ENCODE data around the gene C16orf74. TPM values are rescaled to one million over a fixed set of nuclear protein-coding genes. Genes with fewer than 3 reads are reported as not detected.

The C16orf74 gene
- total RNA-seq, 1 donor from 2014 or later, result 11.6 TPM

DNA sequence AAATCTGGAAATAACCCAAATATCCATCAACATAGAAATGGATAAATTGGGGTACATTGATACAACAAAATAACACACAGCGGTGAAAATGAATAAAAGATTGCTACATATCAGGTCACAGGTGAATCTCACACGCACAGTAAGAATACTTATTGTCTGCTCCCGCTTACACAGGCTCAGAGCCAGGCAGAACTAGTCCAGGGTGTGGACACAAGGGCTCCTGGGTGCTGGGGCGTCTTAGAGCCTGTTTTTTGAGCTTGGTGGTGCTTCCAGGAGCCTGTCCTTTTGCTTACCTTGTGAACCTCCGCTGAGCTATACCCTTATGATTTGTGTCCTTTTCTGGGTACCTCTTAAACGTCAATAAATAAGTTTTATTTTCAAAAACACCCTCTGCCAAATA, 19.8 kb upstream of the C16orf74 start:
- no peak for DNase-seq (ENCODE audit: low read depth)
- no peaks in the 10 kb centered on the region for H3K27me3 ChIP-seq (ENCODE audit: control insufficient read depth, insufficient read depth, low read length)
- TF ChIP-seq, protein P1, sequence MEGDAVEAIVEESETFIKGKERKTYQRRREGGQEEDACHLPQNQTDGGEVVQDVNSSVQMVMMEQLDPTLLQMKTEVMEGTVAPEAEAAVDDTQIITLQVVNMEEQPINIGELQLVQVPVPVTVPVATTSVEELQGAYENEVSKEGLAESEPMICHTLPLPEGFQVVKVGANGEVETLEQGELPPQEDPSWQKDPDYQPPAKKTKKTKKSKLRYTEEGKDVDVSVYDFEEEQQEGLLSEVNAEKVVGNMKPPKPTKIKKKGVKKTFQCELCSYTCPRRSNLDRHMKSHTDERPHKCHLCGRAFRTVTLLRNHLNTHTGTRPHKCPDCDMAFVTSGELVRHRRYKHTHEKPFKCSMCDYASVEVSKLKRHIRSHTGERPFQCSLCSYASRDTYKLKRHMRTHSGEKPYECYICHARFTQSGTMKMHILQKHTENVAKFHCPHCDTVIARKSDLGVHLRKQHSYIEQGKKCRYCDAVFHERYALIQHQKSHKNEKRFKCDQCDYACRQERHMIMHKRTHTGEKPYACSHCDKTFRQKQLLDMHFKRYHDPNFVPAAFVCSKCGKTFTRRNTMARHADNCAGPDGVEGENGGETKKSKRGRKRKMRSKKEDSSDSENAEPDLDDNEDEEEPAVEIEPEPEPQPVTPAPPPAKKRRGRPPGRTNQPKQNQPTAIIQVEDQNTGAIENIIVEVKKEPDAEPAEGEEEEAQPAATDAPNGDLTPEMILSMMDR (IDR thresholded peaks at IDR 0.05; ENCODE audit: insufficient read depth, low read length, poor library complexity, severe bottlenecking), result no peak
- no peaks in the 10 kb centered on the region for H3K36me3 ChIP-seq (ENCODE audit: control insufficient read depth, insufficient read depth, low read length)
- H3K4me3 ChIP-seq (ENCODE audit: low read depth, low read length), result no peak overlapping the region

DNA sequence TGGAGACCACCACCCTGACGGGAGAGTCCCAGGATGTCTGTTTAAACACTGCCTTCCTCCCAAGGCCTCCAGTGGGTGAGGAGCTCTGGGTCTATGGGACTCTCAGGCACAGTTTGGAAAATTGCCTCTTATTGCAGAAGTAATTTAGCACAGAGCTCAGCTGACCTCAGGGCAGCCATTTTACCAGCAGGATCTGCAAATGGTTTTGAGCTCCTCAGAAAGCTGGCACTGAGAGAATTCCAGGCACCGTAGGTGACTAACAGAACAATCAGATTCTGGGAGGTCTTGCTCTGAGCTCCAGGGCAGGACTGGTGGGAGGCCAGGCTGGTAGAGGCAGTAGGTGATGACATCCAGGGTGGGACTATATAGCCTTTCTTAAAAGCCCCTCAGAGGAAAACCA, 17.3 kb upstream of the C16orf74 start:
- no peak for DNase-seq (ENCODE audit: low read depth)
- TF ChIP-seq, protein P1 (IDR thresholded peaks at IDR 0.05; ENCODE audit: insufficient read depth, low read length, poor library complexity, severe bottlenecking), result no peak
- Histone ChIP-seq H3K36me3 (ENCODE audit: control insufficient read depth, insufficient read depth, low read length) (no peaks in the 10 kb centered on the region), H3K27me3 (ENCODE audit: control insufficient read depth, insufficient read depth, low read length) (no peaks in the 10 kb centered on the region), H3K4me3 (ENCODE audit: low read depth, low read length) (no peak overlapping the region)

DNA sequence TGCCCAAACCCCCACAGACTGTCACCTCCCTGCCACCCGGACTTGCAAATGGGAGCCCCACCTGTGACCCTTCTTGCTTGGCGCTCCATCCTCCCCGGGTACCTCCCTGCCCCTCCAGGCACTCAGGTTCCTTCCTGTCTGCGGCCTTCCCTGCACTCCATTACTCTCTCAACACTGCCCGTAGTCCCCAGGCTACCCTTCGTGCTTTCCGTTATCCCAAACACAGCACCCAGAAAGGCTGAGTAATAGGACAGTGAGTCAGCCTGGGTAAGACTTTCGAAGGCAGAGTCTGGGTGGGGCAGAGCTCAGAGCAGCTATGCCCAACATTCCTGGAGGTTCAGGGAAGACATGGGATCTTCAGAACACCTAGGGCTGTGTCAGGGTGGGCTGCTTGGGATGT, 16.6 kb upstream of the C16orf74 start:
- Histone ChIP-seq H3K36me3 (ENCODE audit: control insufficient read depth, insufficient read depth, low read length) (no peaks in the 10 kb centered on the region), H3K27me3 (ENCODE audit: control insufficient read depth, insufficient read depth, low read length) (no peaks in the 10 kb centered on the region), H3K4me3 (ENCODE audit: low read depth, low read length) (no peak overlapping the region)
- peak; percentile 77 for DNase-seq (ENCODE audit: low read depth)
- TF ChIP-seq, protein P1 (IDR thresholded peaks at IDR 0.05; ENCODE audit: insufficient read depth, low read length, poor library complexity, severe bottlenecking), result no peak

DNA sequence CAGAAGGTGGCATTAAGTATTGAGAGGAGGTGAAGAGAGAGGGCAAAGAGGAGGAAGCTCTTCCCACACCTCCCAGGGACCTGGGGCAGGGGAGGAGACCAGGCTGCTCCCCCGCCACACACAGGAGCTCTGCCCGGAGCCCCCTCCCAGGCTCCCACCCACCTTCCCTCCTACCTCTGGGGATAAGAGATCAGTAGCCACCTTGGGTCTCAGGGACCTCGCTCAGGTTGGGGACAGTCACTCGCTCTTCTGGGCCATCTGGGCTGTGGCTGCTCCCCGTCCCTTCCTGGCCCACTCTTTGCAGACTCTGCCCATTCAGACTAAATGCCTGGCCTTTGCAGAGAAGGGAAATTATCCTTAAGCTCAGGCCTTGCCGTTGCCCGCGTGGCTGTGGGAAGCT, 14.9 kb upstream of the C16orf74 start:
- H3K36me3 ChIP-seq (ENCODE audit: control insufficient read depth, insufficient read depth, low read length), result no peaks in the 10 kb centered on the region
- no peak overlapping the region for H3K4me3 ChIP-seq (ENCODE audit: low read depth, low read length)
- TF ChIP-seq, protein P1 (IDR thresholded peaks at IDR 0.05; ENCODE audit: insufficient read depth, low read length, poor library complexity, severe bottlenecking), result no peak
- no peak for DNase-seq (ENCODE audit: low read depth)
- peaks cover 4% of the 10 kb centered on the region for H3K27me3 ChIP-seq (ENCODE audit: control insufficient read depth, insufficient read depth, low read length)

DNA sequence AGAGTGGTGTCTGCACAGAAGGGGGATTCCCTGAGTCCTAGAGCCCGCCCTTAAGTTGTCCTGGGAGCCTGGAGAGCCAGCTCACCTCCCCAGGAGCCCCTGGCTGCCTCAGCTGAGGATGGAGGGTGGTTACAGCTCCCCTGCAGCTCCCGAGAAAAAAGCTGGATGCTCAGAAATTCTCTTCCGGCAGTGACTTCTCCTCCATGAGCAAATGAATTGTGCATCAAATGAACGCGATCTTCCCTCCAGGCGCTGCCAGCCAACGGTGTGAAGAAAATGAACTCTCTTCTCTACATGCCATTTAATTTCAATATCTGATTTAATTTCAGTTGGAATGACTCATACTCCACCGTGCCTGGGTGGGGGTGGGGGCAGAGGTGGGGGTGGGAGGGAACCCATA, 14.3 kb upstream of the C16orf74 start:
- no peak for DNase-seq (ENCODE audit: low read depth)
- H3K4me3 ChIP-seq (ENCODE audit: low read depth, low read length), result no peak overlapping the region
- TF ChIP-seq, protein P1 (IDR thresholded peaks at IDR 0.05; ENCODE audit: insufficient read depth, low read length, poor library complexity, severe bottlenecking), result no peak
- H3K27me3 ChIP-seq (ENCODE audit: control insufficient read depth, insufficient read depth, low read length), result peaks cover 4% of the 10 kb centered on the region
- H3K36me3 ChIP-seq (ENCODE audit: control insufficient read depth, insufficient read depth, low read length), result no peaks in the 10 kb centered on the region

DNA sequence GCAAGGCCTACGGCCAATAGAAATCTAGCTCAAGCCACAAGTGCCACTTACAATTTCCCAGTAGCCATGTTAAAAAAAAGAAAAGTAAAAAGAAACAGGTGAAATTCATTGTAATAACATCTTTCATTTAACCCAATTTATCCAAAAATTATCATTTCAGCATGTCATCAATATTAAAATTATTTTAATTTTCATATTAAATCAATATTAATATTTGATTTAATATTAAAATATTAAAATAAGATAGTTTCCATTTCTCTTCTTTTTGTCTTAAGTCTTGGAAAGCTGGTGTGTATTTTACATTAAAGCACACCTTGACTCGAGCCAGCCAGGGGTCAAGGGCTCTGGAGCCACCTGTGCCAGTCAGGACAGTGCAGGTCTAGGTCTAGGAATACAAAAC, 12.7 kb upstream of the C16orf74 start:
- no peak for DNase-seq (ENCODE audit: low read depth)
- H3K4me3 ChIP-seq (ENCODE audit: low read depth, low read length), result no peak overlapping the region
- TF ChIP-seq, protein P1 (IDR thresholded peaks at IDR 0.05; ENCODE audit: insufficient read depth, low read length, poor library complexity, severe bottlenecking), result no peak
- peaks cover 14% of the 10 kb centered on the region for H3K27me3 ChIP-seq (ENCODE audit: control insufficient read depth, insufficient read depth, low read length)
- no peaks in the 10 kb centered on the region for H3K36me3 ChIP-seq (ENCODE audit: control insufficient read depth, insufficient read depth, low read length)
